Measurements from ENCODE around the gene SHB.

DNA sequence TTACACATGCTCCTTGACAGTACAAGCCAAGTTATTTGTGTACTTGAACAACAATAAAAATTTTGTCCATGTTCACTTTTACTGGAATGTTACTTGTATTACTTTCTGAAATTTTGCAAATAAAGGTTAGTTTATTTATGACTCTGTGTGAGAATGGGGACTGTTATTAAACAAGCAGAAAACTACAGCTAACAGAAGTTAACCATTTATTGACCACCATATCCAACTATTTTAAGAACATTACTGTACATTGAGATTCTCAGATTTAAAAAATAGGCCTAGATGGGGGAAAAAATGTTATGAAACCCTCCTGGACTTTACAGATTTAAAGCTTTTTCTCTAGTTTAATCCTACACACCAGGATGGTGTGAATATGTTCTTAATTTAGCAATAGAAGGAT is 166.9 kb downstream of the SHB start:
- no peak for TF ChIP-seq ESRRA (IDR thresholded peaks at IDR 0.05; ENCODE audit: borderline replicate concordance, low read length)
- TF ChIP-seq, protein P1, sequence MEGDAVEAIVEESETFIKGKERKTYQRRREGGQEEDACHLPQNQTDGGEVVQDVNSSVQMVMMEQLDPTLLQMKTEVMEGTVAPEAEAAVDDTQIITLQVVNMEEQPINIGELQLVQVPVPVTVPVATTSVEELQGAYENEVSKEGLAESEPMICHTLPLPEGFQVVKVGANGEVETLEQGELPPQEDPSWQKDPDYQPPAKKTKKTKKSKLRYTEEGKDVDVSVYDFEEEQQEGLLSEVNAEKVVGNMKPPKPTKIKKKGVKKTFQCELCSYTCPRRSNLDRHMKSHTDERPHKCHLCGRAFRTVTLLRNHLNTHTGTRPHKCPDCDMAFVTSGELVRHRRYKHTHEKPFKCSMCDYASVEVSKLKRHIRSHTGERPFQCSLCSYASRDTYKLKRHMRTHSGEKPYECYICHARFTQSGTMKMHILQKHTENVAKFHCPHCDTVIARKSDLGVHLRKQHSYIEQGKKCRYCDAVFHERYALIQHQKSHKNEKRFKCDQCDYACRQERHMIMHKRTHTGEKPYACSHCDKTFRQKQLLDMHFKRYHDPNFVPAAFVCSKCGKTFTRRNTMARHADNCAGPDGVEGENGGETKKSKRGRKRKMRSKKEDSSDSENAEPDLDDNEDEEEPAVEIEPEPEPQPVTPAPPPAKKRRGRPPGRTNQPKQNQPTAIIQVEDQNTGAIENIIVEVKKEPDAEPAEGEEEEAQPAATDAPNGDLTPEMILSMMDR (IDR thresholded peaks at IDR 0.05) = no peak
- TF ChIP-seq, protein P2, sequence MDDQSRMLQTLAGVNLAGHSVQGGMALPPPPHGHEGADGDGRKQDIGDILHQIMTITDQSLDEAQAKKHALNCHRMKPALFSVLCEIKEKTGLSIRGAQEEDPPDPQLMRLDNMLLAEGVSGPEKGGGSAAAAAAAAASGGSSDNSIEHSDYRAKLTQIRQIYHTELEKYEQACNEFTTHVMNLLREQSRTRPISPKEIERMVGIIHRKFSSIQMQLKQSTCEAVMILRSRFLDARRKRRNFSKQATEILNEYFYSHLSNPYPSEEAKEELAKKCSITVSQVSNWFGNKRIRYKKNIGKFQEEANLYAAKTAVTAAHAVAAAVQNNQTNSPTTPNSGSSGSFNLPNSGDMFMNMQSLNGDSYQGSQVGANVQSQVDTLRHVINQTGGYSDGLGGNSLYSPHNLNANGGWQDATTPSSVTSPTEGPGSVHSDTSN (IDR thresholded peaks at IDR 0.05) = no peak
- no peak for TF ChIP-seq RNF2 (IDR thresholded peaks at IDR 0.05; ENCODE audit: borderline replicate concordance, low read depth)
- TF ChIP-seq, protein P3, sequence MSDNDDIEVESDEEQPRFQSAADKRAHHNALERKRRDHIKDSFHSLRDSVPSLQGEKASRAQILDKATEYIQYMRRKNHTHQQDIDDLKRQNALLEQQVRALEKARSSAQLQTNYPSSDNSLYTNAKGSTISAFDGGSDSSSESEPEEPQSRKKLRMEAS (IDR thresholded peaks at IDR 0.05) = no peak

Measured in A549 (cell line).